RWPE1 (cell line): ENCODE measurements around the gene SHISA9.

ENCODE experiments used
- CTCF ChIA-PET: fragments of 350-600 bp; sonication (Branson Sonifier 250); formaldehyde crosslinking; extraction: SDS; loops from one replicate; lab custom pipeline; 2021; lab: Yijun Ruan, JAX
- POLR2A ChIA-PET: fragments of 400-600 bp; formaldehyde crosslinking; extraction: SDS; loops from one replicate; lab custom pipeline; 2020; ENCODE audit warnings: antibody characterized with exemption; ENCODE audit not compliant: low non-redundant PET; lab: Yijun Ruan, JAX
- DNase-seq: peaks from one replicate; pipeline ENCODE4 v3.0.0; 2012; ENCODE audit warnings: low spot score
- H3K27ac ChIP-seq: fragments of 450-650 bp; 2 replicates; pipeline ENCODE4 v1.5.1; 2017
- TF ChIP-seq, protein P1 (sequence below): fragments of 450-650 bp; conservative IDR thresholded peaks from 2 replicates; pipeline ENCODE4 v1.5.1; 2017; ENCODE audit warnings: low read depth, mild to moderate bottlenecking

Gene SHISA9

DNA sequence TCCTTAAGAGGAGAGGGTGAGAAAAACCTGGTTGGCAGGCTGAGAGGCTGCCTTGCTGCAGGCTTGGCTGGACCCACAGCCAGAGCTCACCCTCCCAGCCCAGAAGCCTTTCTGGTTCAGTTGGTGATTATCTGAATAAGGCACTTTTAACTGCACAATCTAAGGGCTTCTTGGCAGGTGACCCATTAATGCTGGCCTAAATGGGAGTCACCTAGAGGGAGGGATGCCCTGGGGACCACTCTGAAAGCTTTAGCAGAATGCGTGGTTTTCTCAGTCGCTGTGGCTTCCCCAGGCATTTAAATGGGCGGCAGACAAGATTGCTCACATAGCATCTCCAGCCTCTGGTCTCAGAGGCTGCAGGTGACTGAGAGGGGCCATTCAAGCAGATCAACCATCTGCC, 33.2 kb upstream of the SHISA9 start:
- TF ChIP-seq, protein P1, sequence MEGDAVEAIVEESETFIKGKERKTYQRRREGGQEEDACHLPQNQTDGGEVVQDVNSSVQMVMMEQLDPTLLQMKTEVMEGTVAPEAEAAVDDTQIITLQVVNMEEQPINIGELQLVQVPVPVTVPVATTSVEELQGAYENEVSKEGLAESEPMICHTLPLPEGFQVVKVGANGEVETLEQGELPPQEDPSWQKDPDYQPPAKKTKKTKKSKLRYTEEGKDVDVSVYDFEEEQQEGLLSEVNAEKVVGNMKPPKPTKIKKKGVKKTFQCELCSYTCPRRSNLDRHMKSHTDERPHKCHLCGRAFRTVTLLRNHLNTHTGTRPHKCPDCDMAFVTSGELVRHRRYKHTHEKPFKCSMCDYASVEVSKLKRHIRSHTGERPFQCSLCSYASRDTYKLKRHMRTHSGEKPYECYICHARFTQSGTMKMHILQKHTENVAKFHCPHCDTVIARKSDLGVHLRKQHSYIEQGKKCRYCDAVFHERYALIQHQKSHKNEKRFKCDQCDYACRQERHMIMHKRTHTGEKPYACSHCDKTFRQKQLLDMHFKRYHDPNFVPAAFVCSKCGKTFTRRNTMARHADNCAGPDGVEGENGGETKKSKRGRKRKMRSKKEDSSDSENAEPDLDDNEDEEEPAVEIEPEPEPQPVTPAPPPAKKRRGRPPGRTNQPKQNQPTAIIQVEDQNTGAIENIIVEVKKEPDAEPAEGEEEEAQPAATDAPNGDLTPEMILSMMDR = no peak
- no peak overlapping the region for H3K27ac ChIP-seq
- no peak for DNase-seq
- ChIA-PET CTCF (no interaction called here), POLR2A (no interaction called here)

DNA sequence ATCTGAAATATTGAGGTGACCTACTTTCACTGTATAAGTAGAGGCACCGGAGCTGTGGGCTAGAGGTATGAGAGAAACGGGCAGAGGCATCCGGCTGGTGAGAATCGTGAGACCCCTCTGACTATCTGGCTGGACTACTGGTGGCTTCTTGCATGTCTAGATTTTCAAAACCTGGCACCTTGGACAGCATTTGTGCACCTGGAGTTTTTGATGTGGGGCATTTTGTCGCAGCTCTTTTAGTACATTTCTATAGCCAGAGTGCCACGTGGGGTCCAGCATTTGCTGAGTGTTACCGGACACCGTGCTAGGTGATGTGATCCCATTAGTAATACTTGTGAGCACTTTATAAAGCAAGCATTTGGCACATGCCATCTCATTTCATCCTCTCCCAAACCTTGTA, 32.6 kb upstream of the SHISA9 start:
- ChIA-PET POLR2A (no interaction called here), CTCF (no interaction called here)
- DNase-seq = no peak
- no peak overlapping the region for H3K27ac ChIP-seq
- TF ChIP-seq, protein P1 = no peak

DNA sequence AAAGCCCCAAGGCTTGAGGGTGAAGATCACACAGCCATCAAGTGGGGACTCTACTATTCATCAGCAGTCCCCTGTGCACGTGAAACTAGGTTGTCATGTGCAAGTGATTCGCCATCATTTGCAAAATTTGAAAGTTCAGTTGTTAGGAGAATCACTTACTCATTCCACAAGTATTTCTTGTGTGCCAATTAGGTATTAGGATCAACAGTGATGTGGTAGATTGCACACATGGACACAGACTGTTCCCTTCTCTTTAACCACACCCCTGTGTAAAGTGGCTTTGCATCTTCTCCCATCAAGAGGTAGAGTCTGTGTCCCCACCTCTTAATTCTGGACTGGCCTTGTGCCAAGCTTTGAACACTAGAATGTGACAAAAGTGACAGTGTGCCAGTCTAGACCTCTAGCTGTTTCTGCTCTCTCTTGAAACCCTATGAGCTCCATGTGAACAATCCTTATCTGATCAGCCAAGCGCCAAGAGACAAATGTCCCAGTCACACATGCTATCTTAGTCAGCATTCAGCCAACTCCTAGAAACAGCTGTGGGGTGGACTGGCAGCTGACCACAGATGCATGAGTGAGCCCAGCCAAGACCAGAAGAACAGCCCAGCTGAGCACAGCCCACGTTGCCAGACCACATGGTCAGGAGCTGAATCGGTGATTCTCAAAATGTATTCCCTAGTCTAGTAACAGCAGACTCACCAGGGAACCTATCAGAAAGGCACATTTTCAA, 31.5 kb upstream of the SHISA9 start:
- CTCF ChIA-PET = no interaction called here
- TF ChIP-seq, protein P1 = no peak
- POLR2A ChIA-PET = no interaction called here
- no peak for DNase-seq
- H3K27ac ChIP-seq = no peak overlapping the region

DNA sequence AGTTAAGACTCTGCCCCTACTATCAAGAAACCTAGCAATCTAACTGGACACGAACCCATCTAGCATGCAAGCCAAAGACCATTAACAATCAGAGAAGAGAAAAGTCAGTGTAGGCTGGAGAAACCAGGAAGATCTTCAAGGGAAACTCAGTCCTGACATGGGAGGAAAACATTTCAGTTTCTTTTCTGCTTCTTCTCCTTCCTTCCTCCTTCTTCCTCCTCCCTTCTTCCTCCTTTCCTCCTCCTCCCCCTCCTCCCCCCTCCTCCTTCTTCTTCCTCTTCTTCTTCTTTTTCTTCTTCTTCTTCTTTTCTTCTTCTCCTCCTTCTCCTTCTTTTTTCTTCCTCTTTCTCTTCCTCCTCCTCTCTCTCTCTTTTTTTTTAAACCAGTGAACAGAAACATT, 29.6 kb upstream of the SHISA9 start:
- H3K27ac ChIP-seq = no peak overlapping the region
- no peak for DNase-seq
- TF ChIP-seq, protein P1 = no peak
- ChIA-PET CTCF (no interaction called here), POLR2A (no interaction called here)

DNA sequence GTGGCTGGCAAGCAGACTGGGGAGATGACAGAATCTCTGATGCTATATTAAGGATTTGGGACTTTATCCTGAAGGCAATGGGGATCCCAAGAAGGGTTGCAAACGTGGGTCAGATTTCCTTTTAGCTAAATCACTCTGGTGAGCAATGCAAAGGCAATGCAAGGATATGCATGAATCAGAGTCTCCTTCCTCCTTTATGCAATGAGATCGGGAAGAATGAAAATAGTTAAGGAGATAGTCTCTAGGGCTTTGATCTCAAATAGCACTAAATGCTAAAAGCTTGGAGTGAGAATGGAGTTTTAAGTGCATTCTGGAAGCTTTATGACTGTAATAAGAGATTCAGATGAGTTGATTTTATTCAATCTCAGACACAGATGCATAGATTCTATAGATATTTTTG, 27.2 kb upstream of the SHISA9 start:
- TF ChIP-seq, protein P1 = no peak
- CTCF ChIA-PET = interaction anchor here (0.5 kb wide), 1 partner anchor 937 kb away, joined by 6 read pairs; no protein-coding TSS in a partner anchor
- peak; percentile 67 for DNase-seq
- POLR2A ChIA-PET = interaction anchor here (0.6 kb wide), 1 partner anchor 887 kb away, joined by 4 read pairs; no protein-coding TSS in a partner anchor
- H3K27ac ChIP-seq = no peak overlapping the region

DNA sequence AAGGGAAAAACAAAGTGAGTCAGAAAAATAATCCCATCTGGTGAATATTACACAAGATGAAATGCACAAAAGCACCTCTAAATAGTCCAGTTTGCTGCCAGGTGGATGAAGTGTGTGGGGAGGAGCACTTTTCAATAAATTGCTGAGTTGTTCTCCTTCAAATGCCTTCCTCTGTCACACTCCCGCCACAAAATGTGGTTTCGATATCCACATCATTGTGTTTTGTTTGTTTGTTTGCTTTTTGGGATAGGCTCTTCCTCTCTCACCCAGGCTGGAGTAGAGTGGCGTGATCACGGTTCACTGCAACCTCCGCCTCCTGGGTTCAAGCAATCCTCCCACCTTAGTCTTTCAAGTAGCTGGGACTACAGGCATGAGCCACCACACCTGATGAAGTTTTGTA, 24.6 kb upstream of the SHISA9 start:
- TF ChIP-seq, protein P1 = no peak
- POLR2A ChIA-PET = no interaction called here
- no peak for DNase-seq
- H3K27ac ChIP-seq = no peak overlapping the region
- CTCF ChIA-PET = no interaction called here
